GM18511 (cell line): ENCODE data around the gene DNAAF6.

Source experiments
- ATAC-seq: cut with Tn5 transposase; IDR thresholded peaks from one replicate; pipeline ENCODE4 v1.9.1; 2021; ENCODE audit warnings: mild to moderate bottlenecking, moderate library complexity; ENCODE audit not compliant: unreplicated experiment

DNAAF6 gene

GRCh38 chrX:107290019-107290418 lies 83.6 kb downstream of the DNAAF6 start:
- no peak for ATAC-seq

GRCh38 chrX:107293056-107293455 lies 86.6 kb downstream of the DNAAF6 start:
- ATAC-seq = no peak
